IMR-90 (cell line): Measurements from ENCODE around the gene IFNL1. TPM values are rescaled to one million over a fixed set of nuclear protein-coding genes. Genes with fewer than 3 reads are reported as not detected.

ENCODE experiments used
- ATAC-seq: fragments of 200-7000 bp; cut with Tn5 transposase; 2 replicates; pipeline ENCODE4 v1.9.1; 2020; ENCODE audit warnings: low read depth, mild to moderate bottlenecking, moderate library complexity
- BruUV-seq: library from RNA; stranded (reverse); fragments of 400-500 nt; replicated peaks from 2 replicates; lab custom pipeline; 2021; lab: Mats Ljungman, UMichigan
- CTCF ChIA-PET: fragments of 300-600 bp; formaldehyde crosslinking; extraction: SDS; loops from one replicate; lab custom pipeline; 2021; ENCODE audit warnings: antibody characterized with exemption; lab: Yijun Ruan, JAX
- POLR2A ChIA-PET: fragments of 300-600 bp; sonication (Branson Sonifier 250); formaldehyde crosslinking; loops from one replicate; lab custom pipeline; 2022; ENCODE audit warnings: antibody characterized with exemption; ENCODE audit not compliant: unreplicated experiment; lab: Charles Lee
- DNase-seq: peaks from one replicate; pipeline ENCODE4 v3.0.0; 2013
- H2AFZ ChIP-seq: replicated peaks from 2 replicates; pipeline ENCODE3; 2013; ENCODE audit warnings: low read length, mild to moderate bottlenecking; ENCODE audit not compliant: poor library complexity
- H2AK5ac ChIP-seq: 2 replicates; pipeline ENCODE4 v1.6.1; 2013; ENCODE audit warnings: low read depth, low read length, inconsistent platforms
- H2AK9ac ChIP-seq: replicated peaks from 2 replicates; pipeline ENCODE3; 2013; ENCODE audit warnings: mild to moderate bottlenecking, low read depth, low read length, moderate library complexity; ENCODE audit not compliant: poor library complexity
- H2BK120ac ChIP-seq: 2 replicates; pipeline ENCODE4 v1.6.1; 2013; ENCODE audit warnings: low read depth, low read length, inconsistent platforms
- H2BK15ac ChIP-seq: 3 replicates; pipeline ENCODE4 v1.6.1; 2013; ENCODE audit warnings: low read depth, low read length, inconsistent platforms
- H2BK20ac ChIP-seq: 2 replicates; pipeline ENCODE4 v1.6.1; 2013; ENCODE audit warnings: low read depth, mild to moderate bottlenecking, inconsistent platforms, low read length, moderate library complexity
- H2BK5ac ChIP-seq: 2 replicates; pipeline ENCODE4 v1.6.1; 2013; ENCODE audit warnings: mild to moderate bottlenecking, low read depth, low read length, inconsistent platforms; ENCODE audit not compliant: poor library complexity, severe bottlenecking
- H3K14ac ChIP-seq: replicated peaks from 2 replicates; pipeline ENCODE4 v1.6.1; 2013; ENCODE audit warnings: low read depth, low read length, inconsistent platforms
- H3K18ac ChIP-seq: 2 replicates; pipeline ENCODE4 v1.6.1; 2013; ENCODE audit warnings: low read depth, low read length, control low read depth
- H3K23ac ChIP-seq: 2 replicates; pipeline ENCODE4 v1.6.1; 2013; ENCODE audit warnings: low read depth, low read length, inconsistent platforms
- H3K27ac ChIP-seq: 2 replicates; pipeline ENCODE4 v1.5.1; 2013; ENCODE audit warnings: mild to moderate bottlenecking, control low read depth, low read length; ENCODE audit not compliant: insufficient read depth
- H3K27me3 ChIP-seq: 2 replicates; pipeline ENCODE4 v1.6.1; 2013; ENCODE audit warnings: low read length; ENCODE audit not compliant: control insufficient read depth, insufficient read depth
- H3K36me3 ChIP-seq: 2 replicates; pipeline ENCODE4 v1.6.1; 2013; ENCODE audit warnings: low read length, mixed read lengths; ENCODE audit not compliant: control insufficient read depth, insufficient read depth
- H3K4ac ChIP-seq: 2 replicates; pipeline ENCODE4 v1.6.1; 2013; ENCODE audit warnings: low read depth, low read length, inconsistent platforms
- H3K4me1 ChIP-seq: 2 replicates; pipeline ENCODE4 v1.6.1; 2013; ENCODE audit warnings: low read length, mixed read lengths; ENCODE audit not compliant: control insufficient read depth, insufficient read depth
- H3K4me2 ChIP-seq: 2 replicates; pipeline ENCODE4 v1.6.1; 2013; ENCODE audit warnings: low read depth, mild to moderate bottlenecking, control low read depth, low read length, moderate library complexity
- H3K4me3 ChIP-seq: 2 replicates; pipeline ENCODE4 v1.5.1; 2013; ENCODE audit warnings: low read depth, mild to moderate bottlenecking, control low read depth, low read length, moderate library complexity; ENCODE audit not compliant: insufficient read depth
- H3K56ac ChIP-seq: 2 replicates; pipeline ENCODE4 v1.6.1; 2013; ENCODE audit warnings: low read length, inconsistent platforms; ENCODE audit not compliant: insufficient read depth; ENCODE audit errors: extremely low read depth
- H3K79me1 ChIP-seq, 2 experiments: 2 replicates each; pipeline ENCODE4 v1.6.1; 2013; ENCODE audit warnings: low read length in 2 of 2, inconsistent platforms in 1 of 2, low read depth in 1 of 2
- H3K9ac ChIP-seq: 2 replicates; pipeline ENCODE4 v1.6.1; 2013; ENCODE audit warnings: low read depth, low read length, control low read depth
- H3K9me1 ChIP-seq: 2 replicates; pipeline ENCODE4 v1.6.1; 2013; ENCODE audit warnings: low read length, inconsistent platforms; ENCODE audit not compliant: insufficient read depth
- H3K9me3 ChIP-seq: 2 replicates; pipeline ENCODE4 v1.6.1; 2013; ENCODE audit warnings: low read length; ENCODE audit not compliant: control insufficient read depth, insufficient read depth
- H4K20me1 ChIP-seq: 2 replicates; pipeline ENCODE4 v1.6.1; 2013; ENCODE audit warnings: low read length, inconsistent platforms; ENCODE audit not compliant: insufficient read depth
- H4K5ac ChIP-seq: 2 replicates; pipeline ENCODE4 v1.6.1; 2013; ENCODE audit warnings: mild to moderate bottlenecking, low read depth, low read length, control low read depth
- H4K8ac ChIP-seq, 2 experiments: 2 replicates each; pipeline ENCODE4 v1.6.1; 2013; ENCODE audit warnings: low read depth in 2 of 2, low read length in 2 of 2, control low read depth in 1 of 2, inconsistent platforms in 1 of 2
- H4K91ac ChIP-seq: 2 replicates; pipeline ENCODE4 v1.6.1; 2013; ENCODE audit warnings: low read depth, low read length, inconsistent platforms; ENCODE audit not compliant: insufficient read depth
- BHLHE40 ChIP-seq: fragments of 150-350 bp; IDR thresholded peaks from 2 replicates; pipeline ENCODE4 v1.6.1; 2016; ENCODE audit warnings: mild to moderate bottlenecking, low read depth, low read length
- CEBPB ChIP-seq: IDR thresholded peaks from 2 replicates; pipeline ENCODE4 v1.6.1; 2012; ENCODE audit warnings: low read depth, low read length, improper control_type of control experiment
- CHD1 ChIP-seq: IDR thresholded peaks from 2 replicates; pipeline ENCODE4 v1.6.1; 2012; ENCODE audit warnings: low read depth, low read length, improper control_type of control experiment
- CTCF ChIP-seq: conservative IDR thresholded peaks from 2 replicates; pipeline ENCODE4 v1.5.1; 2012; ENCODE audit warnings: mild to moderate bottlenecking, low read depth, low read length, improper control_type of control experiment
- ELK1 ChIP-seq: fragments of 150-350 bp; IDR thresholded peaks from 2 replicates; pipeline ENCODE4 v1.6.1; 2016; ENCODE audit warnings: low read depth, mild to moderate bottlenecking, low read length, moderate library complexity, borderline replicate concordance
- FOS ChIP-seq: fragments of 150-350 bp; IDR thresholded peaks from 2 replicates; pipeline ENCODE4 v1.6.1; 2016; ENCODE audit warnings: low read depth, low read length
- MAFK ChIP-seq: IDR thresholded peaks from 2 replicates; pipeline ENCODE4 v1.6.1; 2012; ENCODE audit warnings: low read depth, low read length, improper control_type of control experiment
- MAZ ChIP-seq: IDR thresholded peaks from 2 replicates; pipeline ENCODE4 v1.6.1; 2012; ENCODE audit warnings: low read depth, mild to moderate bottlenecking, low read length, improper control_type of control experiment, moderate library complexity, borderline replicate concordance
- MXI1 ChIP-seq: IDR thresholded peaks from 2 replicates; pipeline ENCODE4 v1.6.1; 2012; ENCODE audit warnings: low read depth, mild to moderate bottlenecking, low read length, moderate library complexity, borderline replicate concordance
- NFE2L2 ChIP-seq: fragments of 150-350 bp; IDR thresholded peaks from 2 replicates; pipeline ENCODE4 v1.6.1; 2016; ENCODE audit warnings: low read depth, mild to moderate bottlenecking, low read length
- POLR2A ChIP-seq: IDR thresholded peaks from 2 replicates; pipeline ENCODE4 v1.6.1; 2012; ENCODE audit warnings: mild to moderate bottlenecking, low read depth, low read length
- RAD21 ChIP-seq: IDR thresholded peaks from 2 replicates; pipeline ENCODE4 v1.6.1; 2012; ENCODE audit warnings: low read length, improper control_type of control experiment
- RCOR1 ChIP-seq: IDR thresholded peaks from 2 replicates; pipeline ENCODE4 v1.6.1; 2012; ENCODE audit warnings: mild to moderate bottlenecking, low read length, improper control_type of control experiment; ENCODE audit not compliant: insufficient replicate concordance
- RFX5 ChIP-seq: IDR thresholded peaks from 2 replicates; pipeline ENCODE4 v1.8.0; 2012; ENCODE audit warnings: low read depth, mild to moderate bottlenecking, low read length, moderate library complexity
- SMC3 ChIP-seq: fragments of 150-350 bp; IDR thresholded peaks from 2 replicates; pipeline ENCODE4 v1.6.1; 2016; ENCODE audit warnings: low read depth, mild to moderate bottlenecking, antibody characterized with exemption, low read length, moderate library complexity
- USF2 ChIP-seq: fragments of 150-350 bp; IDR thresholded peaks from 2 replicates; pipeline ENCODE4 v1.6.1; 2017; ENCODE audit warnings: mild to moderate bottlenecking, antibody characterized with exemption, low read length, low read depth
- WGBS, 2 experiments: methylation state at CpG; one replicate each; pipeline versions ENCODE4 v1.1.5 to v1.1.7; 2013; ENCODE audit warnings: missing lambda C conversion rate in 2 of 2; ENCODE audit not compliant: insufficient read length in 1 of 2; ENCODE audit errors: extremely low coverage in 2 of 2; 5-methylcytosine and 5-hydroxymethylcytosine counted together
- dilution Hi-C: fragments of 300-500 bp; cut with HindIII; formaldehyde crosslinking; loops from one replicate; pipeline ENCODE4 v1.14.3; 2018; ENCODE audit warnings: low sequenced_read_pairs; ENCODE audit not compliant: unreplicated experiment
- in situ Hi-C: fragments of 300-500 bp; cut with MboI; formaldehyde crosslinking; loops from 3 replicates; pipeline ENCODE4 v1.14.3; 2019; ENCODE audit warnings: low sequenced_read_pairs, inconsistent platforms, mixed read lengths
- intact Hi-C: fragments of 100-400 bp; cut with micrococcal nuclease; formaldehyde crosslinking; loops from 2 replicates; pipeline ENCODE4 v1.10.0; 2022
- polyA plus RNA-seq, 3 experiments: library from polyadenylated mRNA; depleted of rRNA; stranded (reverse); fragments of >200 nt; gene quantifications; 2 replicates each; pipeline ENCODE4 v1.2.3, GENCODE V29; 2012; ENCODE audit warnings: low replicate concordance in 1 of 3
- total RNA-seq: library from RNA; depleted of rRNA; stranded (reverse); fragments of >200 nt; gene quantifications from 2 replicates; pipeline ENCODE4 v1.2.3, GENCODE V29; 2012

Gene IFNL1
- total and polyA plus RNA-seq, 2 of the 4 experiments (the other 2 are of a cell fraction) = not detected

GRCh38 chr19:39299404-39299803, 3.2 kb downstream of the IFNL1 start:
- no peak overlapping the region for H3K27ac ChIP-seq
- H3K9me1 ChIP-seq = no peaks in the 10 kb centered on the region
- no peak overlapping the region for H3K14ac ChIP-seq
- no peak overlapping the region for H3K18ac ChIP-seq
- H3K23ac ChIP-seq = no peak overlapping the region
- H3K9me3 ChIP-seq = peaks cover 2% of the 10 kb centered on the region; the same call in 1 of the 2 replicates
- H3K4me1 ChIP-seq = no peaks in the 10 kb centered on the region
- no TSS peak for BruUV-seq
- H4K5ac ChIP-seq = no peak overlapping the region
- intact Hi-C loops (no loop called here), in situ Hi-C loops (no loop called here), dilution Hi-C loops (no loop called here)
- ChIA-PET POLR2A (no interaction called here), CTCF (no interaction called here)
- H3K4me3 ChIP-seq = no peak overlapping the region
- no peak overlapping the region for H2AK5ac ChIP-seq
- H2BK5ac ChIP-seq = no peak overlapping the region
- no peaks in the 10 kb centered on the region for H3K79me1 ChIP-seq
- H2BK15ac ChIP-seq = no peak overlapping the region
- no peak overlapping the region for H3K56ac ChIP-seq
- DNase-seq (no peak), ATAC-seq (no peak)
- WGBS, 2 experiments = 80% methylated on average over 1 of the region's 9 CpGs; no CpG with 5 or more reads in 1 of the 2 experiments
- H3K4ac ChIP-seq = no peak overlapping the region
- H2AFZ ChIP-seq = no peak overlapping the region
- H3K27me3 ChIP-seq = peaks cover 37% of the 10 kb centered on the region
- no peak overlapping the region for H3K9ac ChIP-seq
- no peaks in the 10 kb centered on the region for H4K20me1 ChIP-seq
- no peak overlapping the region for H2AK9ac ChIP-seq
- H2BK20ac ChIP-seq = no peak overlapping the region
- no peak overlapping the region for H2BK120ac ChIP-seq
- no peak overlapping the region for H4K8ac ChIP-seq
- no peak overlapping the region for H3K4me2 ChIP-seq
- H3K36me3 ChIP-seq = no peaks in the 10 kb centered on the region
- H4K91ac ChIP-seq = no peak overlapping the region
- TF ChIP-seq RAD21 (no peak), MXI1 (no peak), RCOR1 (no peak), CHD1 (no peak), FOS (no peak), CEBPB (no peak), POLR2A (no peak), BHLHE40 (no peak), MAZ (no peak), ELK1 (no peak), RFX5 (no peak), NFE2L2 (no peak), USF2 (no peak), MAFK (no peak), SMC3 (no peak), CTCF (no peak)
